ENCODE measurements around the gene CTNS.

DNA sequence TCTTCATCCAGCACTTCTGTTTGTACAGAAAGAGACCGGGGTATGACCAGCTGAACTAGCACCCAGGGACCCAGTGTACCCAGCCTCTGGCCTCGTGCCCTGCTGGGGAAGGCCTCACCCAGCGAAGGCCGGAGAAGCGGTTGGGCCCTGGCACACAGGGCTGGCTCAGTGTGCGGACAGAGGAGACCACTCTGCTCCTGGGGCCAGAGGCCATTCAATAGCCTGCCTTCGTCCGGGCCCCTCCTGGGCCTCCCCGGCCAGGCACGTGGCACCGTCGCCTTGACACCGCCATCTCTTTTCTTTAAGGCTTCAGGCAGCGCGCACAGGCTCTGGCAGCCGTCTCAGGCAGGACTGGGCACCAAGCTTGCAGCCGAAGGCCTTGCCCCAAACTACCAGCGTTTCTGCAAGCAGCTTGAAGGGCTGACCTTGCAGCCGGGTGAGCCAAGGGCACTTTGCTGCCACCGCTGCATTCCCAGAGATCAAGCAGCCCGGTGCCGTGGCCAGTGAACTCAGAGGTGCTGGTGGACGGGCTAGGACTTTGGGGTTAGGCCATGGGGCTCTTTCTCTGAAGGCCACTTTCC lies 23.8 kb downstream of the CTNS start:
- TF ChIP-seq, protein P1, sequence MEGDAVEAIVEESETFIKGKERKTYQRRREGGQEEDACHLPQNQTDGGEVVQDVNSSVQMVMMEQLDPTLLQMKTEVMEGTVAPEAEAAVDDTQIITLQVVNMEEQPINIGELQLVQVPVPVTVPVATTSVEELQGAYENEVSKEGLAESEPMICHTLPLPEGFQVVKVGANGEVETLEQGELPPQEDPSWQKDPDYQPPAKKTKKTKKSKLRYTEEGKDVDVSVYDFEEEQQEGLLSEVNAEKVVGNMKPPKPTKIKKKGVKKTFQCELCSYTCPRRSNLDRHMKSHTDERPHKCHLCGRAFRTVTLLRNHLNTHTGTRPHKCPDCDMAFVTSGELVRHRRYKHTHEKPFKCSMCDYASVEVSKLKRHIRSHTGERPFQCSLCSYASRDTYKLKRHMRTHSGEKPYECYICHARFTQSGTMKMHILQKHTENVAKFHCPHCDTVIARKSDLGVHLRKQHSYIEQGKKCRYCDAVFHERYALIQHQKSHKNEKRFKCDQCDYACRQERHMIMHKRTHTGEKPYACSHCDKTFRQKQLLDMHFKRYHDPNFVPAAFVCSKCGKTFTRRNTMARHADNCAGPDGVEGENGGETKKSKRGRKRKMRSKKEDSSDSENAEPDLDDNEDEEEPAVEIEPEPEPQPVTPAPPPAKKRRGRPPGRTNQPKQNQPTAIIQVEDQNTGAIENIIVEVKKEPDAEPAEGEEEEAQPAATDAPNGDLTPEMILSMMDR (IDR thresholded peaks at IDR 0.05), result no peak
- TF ChIP-seq POLR2AphosphoS5 (IDR thresholded peaks at IDR 0.05) (no peak), POLR2A (IDR thresholded peaks at IDR 0.05) (no peak), EP300 (IDR thresholded peaks at IDR 0.05; ENCODE audit: low read depth) (no peak)

Measured in transverse colon (tissue), 4 donors.